Activated CD4-positive, alpha-beta T cell treated with anti-CD3 and anti-CD28 coated beads, Interleukin-2, amount 50 U/mL, for 4 hours (primary cell): ENCODE measurements around the gene MISP3.
A peak's percentile ranks its signal among the peaks of the same experiment; 100 is the strongest.
"Not testable (repeated sequence)": the region's sequence is repeated elsewhere in the genome, so short reads cannot be mapped to it uniquely, and the experiment has no call there.

ENCODE experiments used
- DNase-seq, 2 experiments: peaks; one replicate each; pipeline ENCODE4 v3.0.0-alpha.2; 2020

MISP3 gene

DNA sequence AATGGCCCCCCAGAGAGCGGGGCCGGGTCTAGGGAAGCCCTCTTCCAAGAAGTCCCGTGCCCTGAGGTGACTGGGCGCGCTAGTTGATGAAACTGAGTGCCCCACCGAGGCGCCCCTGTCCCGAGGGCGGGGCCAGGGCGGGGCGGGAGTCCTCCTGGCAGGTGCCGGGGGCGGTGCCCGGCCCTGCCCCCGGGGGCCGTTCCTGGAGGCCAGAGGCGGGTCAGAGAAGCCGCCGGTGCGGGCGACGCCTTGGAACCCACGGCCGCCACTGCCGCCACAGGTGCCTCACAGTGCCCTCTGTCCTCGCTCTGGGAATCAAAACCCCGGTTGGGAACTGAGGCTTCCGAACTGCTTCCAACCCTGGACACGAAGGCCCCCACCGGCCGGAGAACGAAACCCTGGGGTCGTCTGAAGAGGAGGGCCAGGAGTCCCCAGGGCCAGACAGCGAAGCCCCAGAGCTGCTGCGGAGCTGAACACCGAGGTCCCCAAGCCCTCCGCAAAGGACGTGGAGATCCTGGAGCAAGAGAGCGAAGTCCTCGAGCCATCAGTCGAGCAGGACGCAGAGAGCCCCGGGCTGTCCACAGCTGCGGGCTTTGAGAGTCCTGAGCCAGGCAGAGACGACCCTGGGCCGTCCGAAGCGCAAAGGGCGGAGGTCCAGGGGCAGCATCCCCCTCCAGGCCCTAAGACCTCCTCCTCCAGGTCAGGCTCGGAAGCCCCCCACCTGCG lies at the start of gene MISP3:
Gene MISP3 (plus strand): TSS at position 252 of the 726 bp plus-strand sequence. CDS start 524 bp downstream, outside the sequence.
- DNase-seq: no peak

DNA sequence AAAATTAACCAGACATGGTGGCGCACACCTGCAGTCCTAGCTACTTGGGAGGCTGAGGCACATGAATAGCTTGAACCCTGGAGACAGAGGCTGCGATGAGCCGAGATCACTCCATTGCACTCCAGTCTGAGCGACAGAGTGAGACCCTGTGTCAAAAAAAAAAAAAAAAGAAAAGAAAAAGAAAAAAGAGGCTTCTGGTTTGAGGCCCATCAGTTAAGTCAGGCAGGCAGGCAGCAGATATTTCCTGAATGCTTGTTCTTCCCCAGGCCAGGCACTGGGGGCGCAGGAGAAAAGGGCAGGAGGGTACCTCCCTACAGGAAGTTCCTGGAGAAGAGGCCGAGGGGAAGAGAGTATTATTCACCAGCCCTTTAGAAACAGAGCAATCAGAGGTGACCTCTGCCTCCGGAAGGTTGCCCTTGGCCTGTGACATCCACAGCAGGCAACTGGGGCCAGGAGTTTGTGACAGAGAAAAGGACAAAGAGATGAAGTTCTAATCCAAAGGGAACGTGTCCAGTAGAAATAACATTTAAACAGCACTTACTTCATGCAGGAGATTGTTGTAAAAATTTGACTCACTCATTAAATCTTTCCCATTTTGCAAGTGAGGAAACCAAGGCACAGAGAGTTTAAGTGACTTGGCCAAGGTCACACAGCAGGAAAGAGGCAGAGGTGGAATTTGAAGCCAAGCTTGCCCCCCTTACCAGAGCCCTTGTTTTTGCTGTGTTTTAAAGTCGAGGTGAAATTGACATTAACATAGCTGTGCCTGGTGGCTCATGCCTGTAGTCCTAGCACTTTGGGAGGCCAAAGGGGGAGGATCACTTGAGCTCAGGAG lies 49.0 kb upstream of the MISP3 start:
- no peak for DNase-seq

DNA sequence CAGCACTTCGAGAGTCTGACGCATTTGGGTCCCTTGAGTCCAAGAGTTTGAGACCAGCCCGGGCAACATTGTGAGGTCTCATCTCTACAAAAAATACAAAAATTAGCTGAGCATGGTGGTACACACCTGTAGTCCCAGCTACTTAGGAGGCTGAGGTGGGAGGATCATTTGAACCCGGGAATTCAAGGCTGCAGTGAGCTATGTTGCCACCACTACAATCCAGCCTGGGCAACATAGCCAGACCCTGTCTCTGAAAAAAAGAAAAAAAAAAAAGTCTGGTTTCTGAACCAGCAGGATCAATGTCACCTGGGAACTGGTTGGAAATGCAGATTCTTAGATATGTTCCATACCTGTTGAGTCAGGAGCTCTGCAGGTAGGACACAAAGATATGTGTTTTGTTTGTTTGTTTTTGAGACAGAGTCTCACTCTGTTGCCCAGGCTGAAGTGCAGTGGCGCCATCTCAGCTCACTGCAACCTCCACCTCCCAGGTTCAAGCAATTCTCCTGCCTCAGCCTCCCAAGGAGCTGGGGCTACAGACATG lies 45.9 kb upstream of the MISP3 start:
- DNase-seq: not testable (repeated sequence)

DNA sequence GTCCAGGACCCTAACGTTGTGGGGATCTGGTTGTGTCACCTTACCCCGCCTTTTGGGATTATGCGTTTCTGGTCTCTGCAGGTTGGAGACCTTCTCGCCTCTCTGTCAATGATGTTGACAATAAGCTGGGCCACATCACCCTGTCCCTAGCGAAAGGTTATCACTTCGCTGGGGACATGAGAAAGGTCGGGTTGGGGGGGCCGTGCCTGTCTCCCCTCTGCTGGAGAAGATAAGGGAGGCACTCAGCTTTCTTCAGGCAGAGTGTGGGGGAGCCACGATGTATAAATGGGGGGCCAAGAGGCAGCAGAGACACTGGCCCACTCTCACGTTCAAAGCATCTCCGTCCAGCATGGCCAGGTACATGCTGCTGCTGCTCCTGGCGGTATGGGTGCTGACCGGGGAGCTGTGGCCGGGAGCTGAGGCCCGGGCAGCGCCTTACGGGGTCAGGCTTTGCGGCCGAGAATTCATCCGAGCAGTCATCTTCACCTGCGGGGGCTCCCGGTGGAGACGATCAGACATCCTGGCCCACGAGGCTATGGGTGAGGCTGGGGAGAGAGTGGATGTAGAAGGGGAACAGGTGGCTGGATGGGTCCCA lies 44.6 kb upstream of the MISP3 start, which contains the start of gene RLN3:
Gene RLN3 (plus strand): TSS at position 293 of the 595 bp plus-strand sequence. CDS start 57 bp downstream, at position 350.
- no peak for DNase-seq

DNA sequence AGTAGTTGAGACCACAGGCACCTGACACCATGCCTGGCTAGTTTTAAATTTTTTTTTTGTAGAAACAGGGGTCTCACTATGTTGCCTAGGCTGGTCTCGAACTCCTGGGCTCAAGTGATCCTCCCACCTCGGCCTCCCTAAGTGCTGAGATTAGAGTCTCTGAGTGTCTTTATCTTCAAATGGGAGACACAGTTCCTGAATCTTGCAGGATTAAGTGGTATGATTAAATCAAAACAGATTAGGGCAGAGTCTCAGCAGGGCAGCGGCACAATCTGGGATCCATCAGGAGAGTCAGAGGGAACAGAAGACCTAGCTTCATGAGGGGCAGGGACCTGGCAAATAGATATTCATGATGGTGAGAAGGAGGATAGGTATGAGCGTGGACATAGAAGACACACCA lies 43.7 kb upstream of the MISP3 start:
- no peak for DNase-seq

DNA sequence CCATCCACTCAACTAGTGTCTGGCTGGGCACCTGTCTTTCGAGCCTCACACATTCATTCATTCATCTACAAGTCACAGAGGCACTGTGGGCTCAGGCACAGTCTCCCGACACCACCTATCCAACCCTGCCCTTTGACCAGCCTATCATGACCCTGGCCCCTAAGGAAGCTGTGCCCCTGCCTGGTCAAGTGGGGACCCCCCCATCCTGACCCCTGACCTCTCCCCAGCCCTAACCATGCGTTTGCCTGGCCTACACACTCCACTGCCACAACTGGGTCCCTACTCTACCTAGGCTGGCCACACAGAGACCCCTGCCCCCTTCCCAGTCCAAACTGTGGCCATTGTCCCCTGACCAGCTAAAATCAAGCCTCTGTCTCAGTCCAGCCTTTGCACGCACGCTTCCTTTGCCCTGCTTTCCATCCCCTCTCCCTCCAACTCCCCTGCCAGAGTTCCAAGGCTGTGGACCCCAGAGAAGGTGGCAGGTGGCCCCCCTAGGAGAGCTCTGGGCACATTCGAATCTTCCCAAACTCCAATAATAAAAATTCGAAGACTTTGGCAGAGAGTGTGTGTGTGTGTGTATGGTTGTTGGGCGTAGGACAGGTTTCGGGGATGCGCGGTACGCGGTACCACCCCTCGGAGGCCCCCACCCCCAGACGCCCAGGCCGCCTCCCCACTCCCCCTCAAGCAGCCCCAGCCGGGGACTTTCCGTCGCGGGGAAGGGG lies 41.4 kb upstream of the MISP3 start:
- peak; percentile 79 to 83 for DNase-seq

DNA sequence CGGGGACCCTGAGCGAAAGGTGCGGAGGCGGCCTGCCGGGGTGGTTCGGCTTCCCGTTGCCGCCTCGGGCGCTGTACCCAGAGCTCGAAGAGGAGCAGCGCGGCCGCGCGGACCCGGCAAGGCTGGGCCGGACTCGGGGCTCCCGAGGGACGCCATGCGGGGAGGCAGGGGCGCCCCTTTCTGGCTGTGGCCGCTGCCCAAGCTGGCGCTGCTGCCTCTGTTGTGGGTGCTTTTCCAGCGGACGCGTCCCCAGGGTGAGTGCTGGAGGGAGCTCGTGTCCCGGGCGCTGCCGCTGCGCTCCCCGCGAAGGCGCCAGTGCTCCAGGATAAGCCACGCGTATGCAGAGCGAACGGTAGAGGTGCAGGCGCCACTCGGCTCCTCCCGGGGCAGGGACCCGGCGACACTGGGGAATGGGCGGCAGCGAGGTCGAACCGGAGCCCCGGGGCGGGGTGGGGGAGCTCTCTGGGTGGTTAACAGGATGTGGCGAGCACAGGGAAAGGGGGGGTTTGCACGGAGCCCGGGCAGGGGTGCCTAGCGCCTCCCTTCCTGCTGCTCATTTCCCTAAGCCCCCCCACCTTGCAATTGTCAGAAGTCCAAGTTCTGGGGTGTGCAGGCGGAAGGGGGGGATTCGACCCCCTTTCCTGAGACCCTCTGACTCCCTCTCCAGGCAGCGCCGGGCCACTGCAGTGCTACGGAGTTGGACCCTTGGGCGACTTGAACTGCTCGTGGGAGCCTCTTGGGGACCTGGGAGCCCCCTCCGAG lies 40.7 kb upstream of the MISP3 start, which contains the start of gene IL27RA:
Gene IL27RA (plus strand): TSS at position 44 of the 762 bp plus-strand sequence. CDS start 111 bp downstream, at position 155.
- peak; percentile 60 to 66 for DNase-seq

DNA sequence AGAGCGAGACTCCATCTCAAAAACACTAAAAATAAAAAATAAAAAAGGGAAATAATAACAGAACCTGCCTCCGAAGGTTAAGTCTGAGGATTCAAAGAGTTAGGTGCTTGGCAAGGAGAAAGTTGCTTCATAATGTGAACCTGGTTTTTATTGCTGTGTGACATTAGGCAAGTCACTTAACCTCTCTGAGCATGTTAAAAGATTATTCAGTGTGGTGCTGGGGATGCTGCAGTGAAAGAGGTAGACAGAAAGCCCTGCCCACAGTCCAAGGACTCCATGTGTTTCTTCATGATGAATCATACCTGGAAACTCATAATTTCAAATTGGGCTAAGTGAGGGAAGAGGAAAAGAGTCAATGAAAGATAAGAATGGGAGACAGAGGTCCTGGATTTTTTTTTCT lies 38.6 kb upstream of the MISP3 start:
- no peak for DNase-seq

DNA sequence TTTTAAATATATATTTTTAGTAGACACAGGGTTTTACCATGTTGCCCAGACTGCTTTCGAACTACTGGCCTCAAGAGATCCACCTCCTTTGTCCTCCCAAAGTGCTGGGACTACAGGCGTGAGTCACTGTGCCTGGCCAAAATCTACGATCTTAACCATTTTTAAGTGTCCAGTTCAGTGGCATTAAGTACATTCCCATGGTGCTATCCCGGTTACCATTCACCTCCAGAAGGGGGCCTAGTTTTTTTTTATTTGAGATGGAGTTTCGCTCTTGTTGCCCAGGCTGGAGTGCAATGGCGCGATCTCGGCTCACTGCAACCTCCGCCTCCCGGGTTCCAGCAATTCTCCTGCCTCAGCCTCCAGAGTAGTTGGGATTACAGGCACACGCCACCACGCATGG lies 37.4 kb upstream of the MISP3 start:
- DNase-seq: not testable (repeated sequence)

DNA sequence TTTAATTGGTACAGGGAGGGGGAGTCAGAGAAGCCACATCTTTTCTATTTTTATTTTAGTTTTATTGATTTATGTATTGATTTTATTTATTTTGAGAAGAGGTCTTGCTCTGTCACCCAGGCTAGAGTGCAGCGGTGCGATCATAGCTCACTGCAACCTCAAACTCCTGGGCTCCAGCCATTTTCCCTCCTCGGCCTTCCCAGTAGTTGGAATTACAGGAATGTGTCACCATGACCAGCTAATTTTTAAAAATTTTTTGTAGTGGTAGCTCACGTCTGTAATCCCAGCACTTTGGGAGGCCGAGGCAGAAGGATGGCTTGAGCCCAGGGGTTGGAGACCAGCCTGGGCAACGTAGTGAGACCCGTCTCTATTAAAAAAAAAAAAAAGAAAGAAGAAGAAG lies 36.9 kb upstream of the MISP3 start:
- DNase-seq: no peak

DNA sequence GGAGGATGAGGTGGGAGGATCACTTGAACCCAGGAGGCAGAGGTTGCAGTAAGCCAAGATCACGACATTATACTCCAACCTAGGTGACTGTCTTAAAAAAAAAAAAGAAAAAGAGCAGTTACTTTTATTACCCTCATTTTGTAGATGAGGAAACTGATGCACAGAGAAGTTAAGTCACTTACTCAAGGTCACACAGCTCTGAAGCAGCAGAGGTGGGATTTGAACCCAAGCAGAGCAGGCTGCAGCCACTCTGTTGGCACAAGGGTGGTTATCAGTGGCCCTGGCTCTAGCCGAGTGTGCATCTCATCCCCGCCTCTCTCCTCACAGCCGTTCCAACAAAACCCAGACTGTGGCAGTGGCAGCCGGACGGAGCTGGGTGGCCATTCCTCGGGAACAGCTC lies 33.4 kb upstream of the MISP3 start:
- DNase-seq: no peak

DNA sequence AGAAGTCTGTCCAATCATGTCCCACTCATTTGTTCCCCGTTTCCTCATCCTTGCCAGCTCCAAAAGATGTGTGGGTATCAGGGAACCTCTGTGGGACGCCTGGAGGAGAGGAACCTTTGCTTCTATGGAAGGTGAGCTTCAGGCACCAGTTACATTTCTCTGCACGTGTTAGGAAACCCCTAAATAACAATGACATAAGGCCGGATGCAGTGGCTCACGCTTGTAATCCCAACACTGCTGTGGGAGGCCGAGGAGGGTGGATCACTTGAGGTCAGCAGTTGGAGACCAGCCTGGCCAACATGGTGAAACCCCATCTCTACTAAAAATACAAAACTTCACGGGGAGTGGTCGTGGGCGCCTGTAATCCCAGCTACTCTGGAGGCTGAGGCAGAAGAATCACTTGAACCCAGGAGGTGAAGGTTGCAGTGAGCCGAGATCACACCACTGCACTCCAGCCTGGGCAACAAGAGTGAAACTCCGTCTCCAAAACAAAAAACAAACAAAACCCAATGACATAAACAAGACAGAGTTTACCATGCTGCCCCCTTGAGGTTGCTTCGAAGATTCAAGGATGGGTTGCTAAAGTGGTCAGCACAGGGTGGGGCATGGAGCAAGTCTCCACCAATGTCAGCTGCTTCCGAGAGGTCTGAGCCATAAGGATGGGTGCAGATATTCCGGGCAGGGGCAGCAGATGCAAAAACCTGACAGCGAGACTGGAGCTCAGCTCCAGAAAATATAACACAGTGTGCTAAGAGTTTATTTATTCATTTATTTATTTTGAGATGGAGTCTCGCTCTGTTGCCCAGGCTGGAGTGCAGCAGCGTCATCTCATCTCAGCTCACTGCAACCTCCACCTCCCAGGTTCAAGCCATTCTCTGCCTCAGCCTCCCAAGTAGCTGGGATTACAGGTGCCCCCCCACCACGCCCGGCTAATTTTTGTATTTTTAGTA lies 29.7 kb upstream of the MISP3 start:
- peak in 1 of 2 experiments; percentile 19 for DNase-seq

DNA sequence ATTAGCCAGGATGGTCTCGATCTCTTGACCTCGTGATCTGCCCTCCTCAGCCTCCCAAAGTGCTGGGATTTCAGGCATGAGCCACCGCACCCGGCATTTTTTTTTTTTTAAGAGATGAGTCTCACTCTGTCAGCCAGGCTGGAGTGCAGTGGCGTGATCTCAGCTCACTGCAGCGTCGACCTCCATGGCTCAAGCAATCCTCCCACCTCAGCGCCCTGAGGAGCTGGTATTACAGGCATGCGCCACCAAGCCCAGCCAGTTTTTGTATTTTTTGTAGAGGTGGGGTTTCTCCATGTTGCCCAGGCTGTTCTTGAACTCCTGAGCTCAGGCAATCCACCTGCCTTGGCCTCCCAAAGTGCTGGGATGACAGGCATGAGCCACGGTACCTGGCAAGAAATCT lies 24.7 kb upstream of the MISP3 start:
- not testable (repeated sequence) for DNase-seq

DNA sequence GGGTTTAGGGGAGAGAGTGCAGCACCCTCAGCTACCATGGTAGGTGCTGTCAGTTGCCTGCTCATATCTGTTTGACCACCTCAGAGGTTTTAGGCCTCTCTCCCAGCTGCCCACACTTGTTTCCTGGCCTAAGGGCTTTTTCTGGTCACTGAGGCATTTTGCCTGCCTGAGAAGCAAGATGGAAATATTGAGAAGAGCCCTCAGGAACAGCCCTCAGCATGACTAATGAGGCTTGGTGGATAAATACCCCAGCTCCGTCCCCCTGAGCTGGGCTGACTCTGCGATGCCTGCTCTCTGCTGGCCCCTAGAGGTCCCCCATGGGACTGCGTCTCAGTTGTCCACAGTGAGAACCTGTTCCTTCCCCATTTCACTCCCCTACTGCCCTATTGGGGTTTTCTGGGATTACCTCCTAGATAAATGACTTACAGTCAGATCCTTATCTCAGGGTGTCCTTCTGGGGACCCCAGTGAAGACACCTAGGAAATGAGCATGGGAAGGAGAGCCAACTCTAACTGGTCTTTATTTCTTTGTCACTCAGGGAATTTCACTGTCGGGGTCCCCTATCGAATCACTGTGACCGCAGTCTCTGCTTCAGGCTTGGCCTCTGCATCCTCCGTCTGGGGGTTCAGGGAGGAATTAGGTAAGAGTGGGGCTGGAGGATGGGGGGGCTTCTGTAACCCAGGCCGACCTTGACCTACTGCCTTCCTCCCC lies 24.0 kb upstream of the MISP3 start:
- DNase-seq: peak; percentile 77 to 80

DNA sequence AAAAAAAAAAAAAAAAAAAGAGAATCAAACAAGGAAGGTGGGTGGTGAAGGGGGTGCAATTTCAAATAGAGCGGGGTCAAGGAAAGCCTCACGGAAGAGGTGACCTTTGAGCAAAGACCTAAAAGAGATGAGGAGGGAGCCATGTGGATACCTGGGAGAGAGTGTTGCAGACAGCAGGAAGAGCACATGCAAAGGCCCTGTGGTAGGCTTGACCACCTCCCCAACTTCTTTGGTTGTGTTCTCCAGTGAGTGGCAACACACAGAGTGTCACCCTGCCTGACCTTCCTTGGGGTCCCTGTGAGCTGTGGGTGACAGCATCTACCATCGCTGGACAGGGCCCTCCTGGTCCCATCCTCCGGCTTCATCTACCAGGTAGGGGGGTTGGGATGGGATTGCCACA lies 22.1 kb upstream of the MISP3 start:
- no peak for DNase-seq

DNA sequence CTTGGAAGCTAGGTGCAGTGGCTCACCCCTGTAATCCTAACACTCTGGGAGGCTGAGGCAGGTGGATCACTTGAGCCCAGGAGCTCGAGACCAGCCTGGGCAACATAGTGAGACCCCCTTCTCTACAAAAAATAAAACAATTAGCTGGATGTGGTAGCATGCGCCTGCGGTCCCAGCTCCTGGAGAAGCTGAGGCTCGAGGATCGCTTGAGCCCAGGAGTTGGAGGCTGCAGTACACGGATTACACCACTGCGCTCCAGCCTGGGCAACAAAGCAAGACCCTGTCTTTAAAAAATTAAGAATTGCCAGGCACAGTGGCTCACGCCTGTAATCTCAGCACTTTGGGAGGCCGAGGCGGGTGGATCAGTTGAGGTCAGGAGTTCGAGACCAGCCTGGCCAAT lies 21.6 kb upstream of the MISP3 start:
- DNase-seq: not testable (repeated sequence)

DNA sequence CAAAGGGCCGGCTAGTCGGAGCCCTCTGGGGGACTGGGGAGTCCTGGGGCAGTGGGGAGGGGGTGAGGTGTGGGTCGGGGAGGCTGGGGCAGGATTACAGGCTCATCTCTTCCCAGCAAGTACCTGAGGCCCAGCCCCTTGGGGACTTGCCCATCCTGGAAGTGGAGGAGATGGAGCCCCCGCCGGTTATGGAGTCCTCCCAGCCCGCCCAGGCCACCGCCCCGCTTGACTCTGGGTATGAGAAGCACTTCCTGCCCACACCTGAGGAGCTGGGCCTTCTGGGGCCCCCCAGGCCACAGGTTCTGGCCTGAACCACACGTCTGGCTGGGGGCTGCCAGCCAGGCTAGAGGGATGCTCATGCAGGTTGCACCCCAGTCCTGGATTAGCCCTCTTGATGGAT lies 20.6 kb upstream of the MISP3 start:
- no peak for DNase-seq

DNA sequence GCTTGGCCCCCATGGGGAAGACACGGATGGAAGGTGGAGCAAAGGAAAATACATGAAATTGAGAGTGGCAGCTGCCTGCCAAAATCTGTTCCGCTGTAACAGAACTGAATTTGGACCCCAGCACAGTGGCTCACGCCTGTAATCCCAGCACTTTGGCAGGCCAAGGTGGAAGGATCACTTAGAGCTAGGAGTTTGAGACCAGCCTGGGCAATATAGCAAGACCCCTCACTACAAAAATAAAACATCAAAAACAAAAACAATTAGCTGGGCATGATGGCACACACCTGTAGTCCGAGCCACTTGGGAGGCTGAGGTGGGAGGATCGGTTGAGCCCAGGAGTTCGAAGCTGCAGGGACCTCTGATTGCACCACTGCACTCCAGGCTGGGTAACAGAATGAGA lies 20.1 kb upstream of the MISP3 start:
- no peak for DNase-seq

DNA sequence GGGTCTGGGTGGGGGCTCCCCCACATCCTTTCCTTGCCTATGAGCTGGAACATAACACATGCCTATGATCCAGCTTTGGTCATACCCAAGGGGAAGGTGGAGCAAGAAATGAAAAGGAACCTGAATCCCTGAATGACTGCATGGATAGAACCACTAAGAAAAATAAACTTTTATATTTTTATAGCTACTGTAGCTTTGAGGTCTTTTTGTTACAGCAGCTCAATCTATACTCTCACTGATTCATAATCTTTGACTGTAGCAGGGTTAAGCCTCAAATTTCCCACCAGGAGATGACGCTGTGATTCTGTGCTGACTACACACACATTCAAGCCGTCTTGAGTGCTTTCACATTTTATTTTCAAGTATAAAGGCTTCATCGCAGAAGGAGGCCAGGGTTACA lies 19.6 kb upstream of the MISP3 start:
- DNase-seq: no peak

DNA sequence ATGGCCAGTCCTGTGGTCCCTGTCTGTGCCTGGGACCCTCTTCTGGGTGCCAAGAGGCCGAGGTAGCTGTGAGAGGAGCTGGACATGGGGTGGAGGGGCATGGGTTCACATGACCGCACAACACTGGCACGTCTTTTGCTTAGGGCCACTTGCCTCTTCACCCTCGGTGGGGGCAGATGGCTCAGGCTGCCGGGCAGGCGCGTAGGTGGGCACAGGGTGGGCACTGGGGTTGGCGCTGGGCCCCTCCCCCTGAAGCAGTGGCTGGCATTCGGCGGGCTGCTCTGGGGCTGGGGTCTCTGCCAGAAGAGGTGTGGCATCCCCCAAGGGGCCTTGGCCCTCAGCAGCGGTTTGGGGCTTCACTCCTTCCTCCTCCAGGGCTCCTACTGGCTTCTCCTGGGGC lies 19.1 kb upstream of the MISP3 start:
- no peak for DNase-seq
